GM12865 (cell line): Measurements from ENCODE around the gene TVP23C.

ENCODE experiments used
- DNase-seq: peaks from one replicate; pipeline ENCODE4 v3.0.0; 2010; ENCODE audit warnings: low read depth
- H3K4me3 ChIP-seq: 2 replicates; pipeline ENCODE4 v1.5.1; 2011; ENCODE audit warnings: mild to moderate bottlenecking, low read depth, low read length, control low read depth
- CTCF ChIP-seq: IDR thresholded peaks from 2 replicates; pipeline ENCODE4 v1.5.1; 2011; ENCODE audit warnings: low read length, control low read depth, low read depth, inconsistent platforms; ENCODE audit not compliant: insufficient read depth; ENCODE audit errors: missing control alignments

TVP23C gene

DNA sequence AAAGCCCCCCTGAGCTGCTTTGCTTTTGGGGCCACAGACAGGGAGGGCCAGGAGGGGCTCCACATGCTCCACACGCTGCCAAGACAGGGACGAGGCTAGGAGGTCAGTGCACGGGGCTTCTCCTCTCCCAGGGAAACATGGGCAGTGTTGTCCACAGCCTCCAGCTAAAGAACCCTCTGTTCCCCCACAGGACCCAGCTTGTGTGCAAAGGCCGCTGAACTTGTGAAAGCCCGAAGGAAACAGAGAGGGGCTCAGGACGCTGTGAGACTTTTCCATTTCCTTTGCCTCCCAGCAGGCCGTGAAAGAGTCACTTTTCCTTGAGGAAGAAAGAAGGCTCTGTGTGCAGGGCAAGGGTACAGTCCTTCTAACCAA is 105.6 kb downstream of the TVP23C start:
- no peak for DNase-seq
- H3K4me3 ChIP-seq, result no peak overlapping the region
- no peak for TF ChIP-seq CTCF

GRCh38 chr17:15456972-15457722 is 106.1 kb downstream of the TVP23C start:
- no peak overlapping the region for H3K4me3 ChIP-seq
- DNase-seq, result no peak
- TF ChIP-seq CTCF, result no peak

DNA sequence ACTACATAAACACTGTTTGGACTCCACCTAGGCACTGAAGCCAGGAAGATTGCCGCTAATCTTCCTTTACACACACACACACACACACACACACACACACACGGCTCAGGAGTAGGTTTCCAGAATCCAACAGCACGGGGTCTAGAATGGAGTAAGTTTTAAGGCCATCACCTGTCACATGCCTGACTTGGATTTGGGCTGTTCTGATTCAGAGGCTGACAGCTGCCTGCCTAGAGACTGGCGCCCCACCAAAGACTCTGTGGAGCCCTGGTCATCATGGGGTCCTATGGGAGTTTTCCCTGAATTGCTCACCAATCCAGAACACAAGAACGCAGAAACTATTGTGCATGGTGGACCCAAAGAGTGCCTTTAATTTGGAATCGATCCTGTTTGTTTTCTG is 106.8 kb downstream of the TVP23C start:
- no peak for TF ChIP-seq CTCF
- H3K4me3 ChIP-seq, result no peak overlapping the region
- no peak for DNase-seq

GRCh38 chr17:15454346-15454745 is 108.9 kb downstream of the TVP23C start:
- no peak overlapping the region for H3K4me3 ChIP-seq
- TF ChIP-seq CTCF, result no peak
- DNase-seq, result no peak

- no peak overlapping the region for H3K4me3 ChIP-seq
- TF ChIP-seq CTCF, result no peak
- no peak for DNase-seq
Measured at GRCh38 chr17:15453782-15454181, 109.5 kb downstream of the TVP23C start.

DNA sequence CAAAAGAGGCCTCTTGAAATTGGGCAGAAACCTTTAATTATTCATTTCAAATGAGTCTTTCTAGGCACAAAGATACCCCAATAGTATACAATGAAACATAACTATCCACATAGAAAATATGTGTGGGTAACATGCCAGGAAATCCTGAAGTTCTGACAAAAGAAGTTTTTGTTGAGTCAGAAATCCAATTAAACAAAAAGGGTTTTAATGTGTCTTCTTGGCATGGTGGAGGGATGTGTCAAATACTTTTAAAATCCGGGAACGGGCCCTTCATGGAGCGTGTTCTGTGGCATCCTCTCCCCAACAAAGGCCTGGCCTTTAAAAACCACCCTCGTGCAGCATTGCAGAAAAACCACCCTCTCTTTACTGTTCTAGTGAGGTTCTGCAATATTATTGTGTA is 110.0 kb downstream of the TVP23C start:
- no peak for TF ChIP-seq CTCF
- no peak for DNase-seq
- no peak overlapping the region for H3K4me3 ChIP-seq

- no peak for TF ChIP-seq CTCF
- DNase-seq, result no peak
- no peak overlapping the region for H3K4me3 ChIP-seq
Measured at GRCh38 chr17:15452746-15453145, 110.5 kb downstream of the TVP23C start.
